Esophagus squamous epithelium (tissue), 4 donors: ENCODE data around the gene SUPT20H.

ENCODE experiments used
- CTCF ChIP-seq, 6 experiments: fragments of 450-650 bp in 4 of 6; fragments of 200-600 bp in 2 of 6; sonication (generic) in 2 of 6; IDR thresholded peaks; one replicate each; pipeline ENCODE4 v1.5.1; 2016 to 2019; ENCODE audit warnings: antibody characterized with exemption in 6 of 6, mild to moderate bottlenecking in 4 of 6, moderate library complexity in 4 of 6
- POLR2A ChIP-seq, 4 donors: fragments of 450-650 bp; IDR thresholded peaks; one replicate each; pipeline ENCODE4 v1.6.1; 2017; ENCODE audit warnings: antibody characterized with exemption in 4 of 4, mild to moderate bottlenecking in 4 of 4, moderate library complexity in 3 of 4

- TF ChIP-seq CTCF (IDR thresholded peaks at IDR 0.05) (no peak), POLR2A (IDR thresholded peaks at IDR 0.05) (no peak)
These were observed 43.4 kb upstream of the SUPT20H start for GRCh38 chr13:37102896-37103295.
